GM23338 (cell line): ENCODE results near the gene DOCK2.

Experiments
- CTCF ChIP-seq, 2 experiments: fragments of 200-600 bp in 1 of 2; sonication (generic) in 1 of 2; conservative IDR thresholded peaks; 2 replicates each; pipeline versions ENCODE4 v1.5.1 to v1.6.1; 2016 to 2017; ENCODE audit warnings: antibody characterized with exemption in 2 of 2, low read depth in 2 of 2, mild to moderate bottlenecking in 2 of 2, moderate library complexity in 1 of 2
- NANOG ChIP-seq: IDR thresholded peaks from 2 replicates; pipeline ENCODE4 v1.6.1; 2016; ENCODE audit warnings: antibody characterized with exemption, borderline replicate concordance
- POLR2AphosphoS5 ChIP-seq: IDR thresholded peaks from 2 replicates; pipeline ENCODE4 v1.6.1; 2016; ENCODE audit warnings: antibody characterized with exemption, low read depth
- TF ChIP-seq, protein P1 (sequence below): IDR thresholded peaks from one replicate; pipeline ENCODE4 v1.6.1; 2018; ENCODE audit warnings: antibody characterized with exemption; ENCODE audit not compliant: unreplicated experiment

DNA sequence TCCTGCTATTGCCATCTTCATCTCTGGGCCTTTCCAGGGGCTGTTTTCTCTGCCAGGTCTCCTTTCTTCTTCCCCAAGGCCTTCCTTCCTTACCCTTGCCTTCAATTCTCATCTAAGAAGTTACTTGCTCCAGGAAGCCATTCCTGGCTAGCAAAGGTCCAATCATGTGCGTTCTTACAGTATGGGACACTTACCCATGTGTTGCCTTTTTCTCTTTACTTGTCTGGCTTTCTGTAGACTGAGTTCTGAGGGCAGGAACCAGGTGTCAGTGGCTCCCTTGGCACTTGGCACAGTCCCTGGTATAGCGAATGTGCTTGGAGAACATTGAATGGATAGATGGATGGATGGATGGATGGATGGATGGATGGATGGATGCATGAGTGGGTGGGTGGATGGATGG, 478.9 kb downstream of the DOCK2 start:
- TF ChIP-seq CTCF (conservative IDR thresholded peaks at IDR 0.05; ENCODE audit: low read depth in 2 of 2) (no peak), POLR2AphosphoS5 (no peak), NANOG (no peak)
- TF ChIP-seq, protein P1, sequence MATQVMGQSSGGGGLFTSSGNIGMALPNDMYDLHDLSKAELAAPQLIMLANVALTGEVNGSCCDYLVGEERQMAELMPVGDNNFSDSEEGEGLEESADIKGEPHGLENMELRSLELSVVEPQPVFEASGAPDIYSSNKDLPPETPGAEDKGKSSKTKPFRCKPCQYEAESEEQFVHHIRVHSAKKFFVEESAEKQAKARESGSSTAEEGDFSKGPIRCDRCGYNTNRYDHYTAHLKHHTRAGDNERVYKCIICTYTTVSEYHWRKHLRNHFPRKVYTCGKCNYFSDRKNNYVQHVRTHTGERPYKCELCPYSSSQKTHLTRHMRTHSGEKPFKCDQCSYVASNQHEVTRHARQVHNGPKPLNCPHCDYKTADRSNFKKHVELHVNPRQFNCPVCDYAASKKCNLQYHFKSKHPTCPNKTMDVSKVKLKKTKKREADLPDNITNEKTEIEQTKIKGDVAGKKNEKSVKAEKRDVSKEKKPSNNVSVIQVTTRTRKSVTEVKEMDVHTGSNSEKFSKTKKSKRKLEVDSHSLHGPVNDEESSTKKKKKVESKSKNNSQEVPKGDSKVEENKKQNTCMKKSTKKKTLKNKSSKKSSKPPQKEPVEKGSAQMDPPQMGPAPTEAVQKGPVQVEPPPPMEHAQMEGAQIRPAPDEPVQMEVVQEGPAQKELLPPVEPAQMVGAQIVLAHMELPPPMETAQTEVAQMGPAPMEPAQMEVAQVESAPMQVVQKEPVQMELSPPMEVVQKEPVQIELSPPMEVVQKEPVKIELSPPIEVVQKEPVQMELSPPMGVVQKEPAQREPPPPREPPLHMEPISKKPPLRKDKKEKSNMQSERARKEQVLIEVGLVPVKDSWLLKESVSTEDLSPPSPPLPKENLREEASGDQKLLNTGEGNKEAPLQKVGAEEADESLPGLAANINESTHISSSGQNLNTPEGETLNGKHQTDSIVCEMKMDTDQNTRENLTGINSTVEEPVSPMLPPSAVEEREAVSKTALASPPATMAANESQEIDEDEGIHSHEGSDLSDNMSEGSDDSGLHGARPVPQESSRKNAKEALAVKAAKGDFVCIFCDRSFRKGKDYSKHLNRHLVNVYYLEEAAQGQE: no peak
